Heart left ventricle (tissue), 16 donors: ENCODE data around the gene S100A3. TPM values are rescaled to one million over a fixed set of nuclear protein-coding genes. Genes with fewer than 3 reads are reported as not detected.

Experiments
- ATAC-seq, 4 donors: fragments of 200-7000 bp; cut with Tn5 transposase; one replicate each; pipeline ENCODE4 v1.9.1; 2020 to 2022; ENCODE audit warnings: moderate library complexity in 4 of 4, mild to moderate bottlenecking in 3 of 4, moderate number of reproducible peaks in 1 of 4
- DNase-seq, 5 donors: peaks; one replicate each; pipeline ENCODE4 v3.0.0-alpha.2; 2020
- H3K27ac ChIP-seq, 12 donors: fragments of 200-600 bp; sonication (generic) in 4 of 12; one replicate each; pipeline versions ENCODE4 v1.5.0 to v1.8.0; 2016 to 2022; ENCODE audit warnings: mild to moderate bottlenecking in 2 of 12
- H3K27me3 ChIP-seq, 9 donors: fragments of 200-600 bp; sonication (generic) in 2 of 9; one replicate each; pipeline versions ENCODE4 v1.5.1 to v1.8.0; 2016 to 2022; ENCODE audit warnings: mild to moderate bottlenecking in 3 of 9
- H3K36me3 ChIP-seq, 9 donors: fragments of 200-600 bp; sonication (generic) in 2 of 9; one replicate each; pipeline versions ENCODE4 v1.5.0 to v1.8.0; 2018 to 2022; ENCODE audit warnings: mild to moderate bottlenecking in 2 of 9
- H3K4me1 ChIP-seq, 12 donors: fragments of 200-600 bp; sonication (generic) in 4 of 12; one replicate each; pipeline versions ENCODE4 v1.5.0 to v1.8.0; 2016 to 2022; ENCODE audit warnings: mild to moderate bottlenecking in 3 of 12
- H3K4me3 ChIP-seq, 12 donors: fragments of 200-600 bp; sonication (generic) in 4 of 12; one replicate each; pipeline versions ENCODE4 v1.5.0 to v1.8.0; 2017 to 2022; ENCODE audit warnings: mild to moderate bottlenecking in 9 of 12, moderate library complexity in 4 of 12
- H3K9me3 ChIP-seq, 12 donors: fragments of 200-600 bp; sonication (generic) in 4 of 12; one replicate each; pipeline versions ENCODE4 v1.5.0 to v1.8.0; 2016 to 2022; ENCODE audit warnings: mild to moderate bottlenecking in 1 of 12
- CTCF ChIP-seq, 12 donors: fragments of 200-600 bp; sonication (generic) in 4 of 12; IDR thresholded peaks; one replicate each; pipeline versions ENCODE4 v1.5.0 to v1.8.0; 2018 to 2022; ENCODE audit warnings: antibody characterized with exemption in 12 of 12, mild to moderate bottlenecking in 5 of 12
- POLR2A ChIP-seq, 2 donors: fragments of 450-650 bp; IDR thresholded peaks; one replicate each; pipeline ENCODE4 v1.6.1; 2017; ENCODE audit warnings: antibody characterized with exemption in 2 of 2, mild to moderate bottlenecking in 2 of 2, moderate library complexity in 2 of 2
- WGBS, 4 donors: extraction: QIAGEN DNeasy Blood & Tissue Kit in 2 of 4; methylation state at CpG; one replicate each; pipeline versions ENCODE4 v1.1.5 to v1.1.7; 2013 to 2018; 5-methylcytosine and 5-hydroxymethylcytosine counted together
- intact Hi-C, 10 donors: fragments of 100-400 bp; cut with DNase I; formaldehyde crosslinking; loops; one replicate each; pipeline versions ENCODE4 v1.11.1 to v1.14.2; 2022
- polyA plus RNA-seq, 2 donors: library from polyadenylated mRNA; stranded (reverse); fragments of 200-250 nt; gene quantifications; one replicate each; pipeline ENCODE4 v1.2.3, GENCODE V29; 2013
- total RNA-seq, 9 donors: library from RNA; depleted of rRNA in 2 of 9; stranded (reverse); fragments of >200 nt in 2 of 9; fragmentation: NEBNext Ultra II Directional in 3 of 9; extraction: Animal tissue kit (Norgen Biotek cat#: 25700) in 3 of 9; gene quantifications; one replicate each; pipeline versions ENCODE4 v1.1.0 to v1.2.4, GENCODE V29; 2016 to 2023
- donor health status: ischemic (EF 13 %, LVEDD 7.1; RV severe dilation, severe dysfunction).
- donor health status: healthy with polysubstance abuse.
- donor health status: DM: no; HTN: yes; CAD: no.
- donor health status: DM: no; HTN: no; CAD: no.
- donor health status: ischemic (EF 25% LVEDD 6.9; RV normal size, moderate dysfunction).
- donor health status: ischemic (EF 25% LVEDD 5.7; RV mildly dilated, moderate dysfunction).
- donor health status: healthy.
- donor health status: DM: yes; HTN: yes; CAD: no.
- donor health status: ischemic (EF 35%, LVEDD 5.7; RV mildly dilated, moderate dysfunction).
- donor health status: nonischemic (EF 11% LVEDD 7.7; RV severe dilation, severe dysfunction).
- donor health status: DM: yes; HTN: yes; CAD: no.
- donor health status: PGD.
- donor health status: ischemic (EF 29% LVEDD 5.4; RV normal size, mild dysfunction).
- donor health status: nonischemic (EF 23%, LVEDD 6.1; RV moderate dilation, normal function).

The S100A3 gene
- total and polyA plus RNA-seq, 11 donors: 0.57 to 5.9 (median 1.1) TPM; not detected in 2

- H3K4me1 ChIP-seq: peaks cover 0 to 49% (median 26%) of the 10 kb centered on the region in 12 donors
- H3K4me3 ChIP-seq: no peak overlapping the region
- peak overlapping the region in 2 of 12 donors; percentile 98 to 100 for H3K27ac ChIP-seq
- no peak for TF ChIP-seq CTCF (IDR thresholded peaks at IDR 0.05)
- no peak for TF ChIP-seq POLR2A (IDR thresholded peaks at IDR 0.05)
- WGBS, 4 donors: 86 to 96% (median 94%) methylated on average over 3 of the region's 3 CpGs
- no peak for ATAC-seq
- DNase-seq: no peak
- peaks cover 0 to 7% (median 0%) of the 10 kb centered on the region in 9 donors for H3K36me3 ChIP-seq
- intact Hi-C loops: loop anchor here in 6 of 10 donors (2.0 to 10.0 kb wide), 6 partner anchors 36 to 453 kb away; partner anchors contain the start of genes CHTOP (in 1 of the 6), RAB13 (in 1 of the 6), S100A14 (in 1 of the 6) and S100A16 (in 1 of the 6)
- H3K9me3 ChIP-seq: no peaks in the 10 kb centered on the region
- no peaks in the 10 kb centered on the region for H3K27me3 ChIP-seq
Observed at GRCh38 chr1:153531638-153532037, 17.4 kb downstream of the S100A3 start.

GRCh38 chr1:153527683-153528040 is 21.4 kb downstream of the S100A3 start:
- intact Hi-C loops: no loop called here
- TF ChIP-seq CTCF (IDR thresholded peaks at IDR 0.05): no peak
- no peak for TF ChIP-seq POLR2A (IDR thresholded peaks at IDR 0.05)
- Histone ChIP-seq H3K27me3 (no peaks in the 10 kb centered on the region), H3K4me1 (peaks cover 0 to 25% (median 11%) of the 10 kb centered on the region in 12 donors), H3K4me3 (no peak overlapping the region), H3K9me3 (no peaks in the 10 kb centered on the region), H3K27ac (peak overlapping the region in 1 of 12 donors; percentile 24), H3K36me3 (no peaks in the 10 kb centered on the region)
- WGBS, 4 donors: 81 to 90% (median 87%) methylated on average over 5 of the region's 5 CpGs
- ATAC-seq (no peak), DNase-seq (no peak)

- WGBS, 4 donors: 88 to 93% (median 90%) methylated on average over 8 of the region's 8 CpGs
- Histone ChIP-seq H3K36me3 (no peaks in the 10 kb centered on the region), H3K4me3 (no peak overlapping the region), H3K27me3 (no peaks in the 10 kb centered on the region), H3K4me1 (peaks cover 0 to 20% (median 7%) of the 10 kb centered on the region in 12 donors), H3K9me3 (no peaks in the 10 kb centered on the region), H3K27ac (peak overlapping the region in 1 of 12 donors; percentile 24)
- DNase-seq: peak in 1 of 5 donors; percentile 5
- no peak for ATAC-seq
- TF ChIP-seq POLR2A (IDR thresholded peaks at IDR 0.05) (no peak), CTCF (IDR thresholded peaks at IDR 0.05) (no peak)
- intact Hi-C loops: no loop called here
Observed at GRCh38 chr1:153527023-153527682, 21.9 kb downstream of the S100A3 start.

- H3K27ac ChIP-seq: no peak overlapping the region
- H3K27me3 ChIP-seq: no peaks in the 10 kb centered on the region
- no peaks in the 10 kb centered on the region for H3K36me3 ChIP-seq
- WGBS, 4 donors: 20 to 28% (median 25%) methylated on average over 8 of the region's 8 CpGs
- DNase-seq (peak in 1 of 5 donors; percentile 36), ATAC-seq (peak in 2 of 4 donors; percentile 34 to 47)
- intact Hi-C loops: no loop called here
- H3K9me3 ChIP-seq: no peaks in the 10 kb centered on the region
- H3K4me3 ChIP-seq: no peak overlapping the region
- peaks cover 0 to 17% (median 7%) of the 10 kb centered on the region in 12 donors for H3K4me1 ChIP-seq
- TF ChIP-seq CTCF (IDR thresholded peaks at IDR 0.05) (no peak), POLR2A (IDR thresholded peaks at IDR 0.05) (no peak)
Observed at GRCh38 chr1:153526132-153526543, 22.9 kb downstream of the S100A3 start.
